H1 (cell line): ENCODE data around the gene RNU4-1. TPM values are rescaled to one million over a fixed set of nuclear protein-coding genes. Genes with fewer than 3 reads are reported as not detected.

ENCODE experiments used
- CTCF ChIA-PET: fragments of 300-600 bp; sonication (Branson Sonifier 250); formaldehyde crosslinking; loops from one replicate; lab custom pipeline; 2021; ENCODE audit not compliant: partially characterized antibody; lab: Charles Lee
- POLR2A ChIA-PET: fragments of 300-600 bp; sonication (Branson Sonifier 250); formaldehyde crosslinking; loops from one replicate; lab custom pipeline; 2021; ENCODE audit warnings: inconsistent platforms; ENCODE audit not compliant: partially characterized antibody; lab: Charles Lee
- DNase-seq, 2 experiments: peaks; one replicate each; pipeline versions ENCODE4 v3.0.0 to v3.0.0-alpha.2; 2010 to 2022; ENCODE audit warnings: low spot score in 2 of 2, low read depth in 1 of 2, mixed read lengths in 1 of 2
- FAIRE-seq: peaks from 2 replicates; lab custom pipeline; 2011; peaks lifted over from hg19 to GRCh38; lab: Jason Lieb, UNC
- H2AFZ ChIP-seq: 2 replicates; pipeline ENCODE4 v1.8.1; 2012; ENCODE audit warnings: low read length, inconsistent platforms
- H2AK5ac ChIP-seq: 2 replicates; pipeline ENCODE4 v1.6.1; 2013; ENCODE audit warnings: low read depth, low read length
- H2BK120ac ChIP-seq: replicated peaks from 2 replicates; pipeline ENCODE3; 2013; ENCODE audit warnings: low read depth, low read length, inconsistent platforms
- H2BK12ac ChIP-seq: 2 replicates; pipeline ENCODE4 v1.6.1; 2013; ENCODE audit warnings: low read depth, low read length
- H2BK15ac ChIP-seq: 2 replicates; pipeline ENCODE4 v1.6.1; 2013; ENCODE audit warnings: low read length
- H2BK20ac ChIP-seq: 2 replicates; pipeline ENCODE4 v1.6.1; 2013; ENCODE audit warnings: low read length
- H2BK5ac ChIP-seq: 2 replicates; pipeline ENCODE4 v1.6.1; 2013; ENCODE audit warnings: low read depth, low read length
- H3K14ac ChIP-seq: 2 replicates; pipeline ENCODE4 v1.6.1; 2013; ENCODE audit warnings: inconsistent platforms; ENCODE audit not compliant: insufficient read length
- H3K18ac ChIP-seq: 2 replicates; pipeline ENCODE4 v1.6.1; 2013; ENCODE audit warnings: low read length; ENCODE audit errors: extremely low read depth
- H3K23ac ChIP-seq: 2 replicates; pipeline ENCODE4 v1.6.1; 2013; ENCODE audit warnings: inconsistent platforms; ENCODE audit not compliant: insufficient read length
- H3K23me2 ChIP-seq: 2 replicates; pipeline ENCODE4 v1.6.1; 2013; ENCODE audit warnings: low read depth, low read length
- H3K27ac ChIP-seq: 2 replicates; pipeline ENCODE4 v1.6.1; 2011; ENCODE audit warnings: low read depth, low read length, inconsistent platforms
- H3K27me3 ChIP-seq, 4 experiments: replicated peaks in 1 of 4; 1 replicate in 1 of 4; 2 replicates in 3 of 4; pipeline versions ENCODE4 v1.6.1 to v1.8.1; 2011 to 2013; ENCODE audit warnings: low read length in 3 of 4, mild to moderate bottlenecking in 3 of 4, inconsistent platforms in 2 of 4, mixed read lengths in 2 of 4, moderate library complexity in 1 of 4; ENCODE audit not compliant: control insufficient read depth in 3 of 4, insufficient read depth in 3 of 4; ENCODE audit errors: extremely low read depth in 1 of 4
- H3K36me3 ChIP-seq, 4 experiments: 2 replicates each; pipeline versions ENCODE4 v1.6.1 to v1.8.1; 2011 to 2013; ENCODE audit warnings: mild to moderate bottlenecking in 4 of 4, low read length in 3 of 4, moderate library complexity in 2 of 4, control low read depth in 1 of 4, inconsistent platforms in 1 of 4; ENCODE audit not compliant: insufficient read depth in 4 of 4, control insufficient read depth in 2 of 4
- H3K4ac ChIP-seq: replicated peaks from 2 replicates; pipeline ENCODE3; 2013; ENCODE audit warnings: low read length, low read depth, mixed read lengths, inconsistent platforms; ENCODE audit not compliant: insufficient read length
- H3K4me1 ChIP-seq, 4 experiments: replicated peaks in 1 of 4; 1 replicate in 1 of 4; 2 replicates in 3 of 4; pipeline versions ENCODE4 v1.6.1 to v1.8.1; 2011 to 2013; ENCODE audit warnings: low read length in 3 of 4, inconsistent platforms in 2 of 4, mixed read lengths in 1 of 4; ENCODE audit not compliant: insufficient read depth in 4 of 4, control insufficient read depth in 3 of 4
- H3K4me2 ChIP-seq, 2 experiments: 2 replicates each; pipeline versions ENCODE4 v1.6.1 to v1.8.1; 2011 to 2013; ENCODE audit warnings: low read depth in 2 of 2, low read length in 2 of 2, control low read depth in 1 of 2, inconsistent platforms in 1 of 2, mild to moderate bottlenecking in 1 of 2; ENCODE audit not compliant: insufficient read depth in 1 of 2
- H3K4me3 ChIP-seq, 4 experiments: fragments of 200-600, 300-600 bp in 1 of 4; sonication (generic), shearing (Covaris generic), sonication (Bioruptor Twin) in 1 of 4; 2 replicates each; pipeline versions ENCODE4 v1.5.1 to v1.8.1; 2011 to 2016; ENCODE audit warnings: low read length in 4 of 4, low read depth in 3 of 4, control low read depth in 2 of 4, inconsistent platforms in 2 of 4, mild to moderate bottlenecking in 2 of 4, mixed read lengths in 1 of 4, moderate library complexity in 1 of 4; ENCODE audit not compliant: insufficient read depth in 2 of 4; ENCODE audit errors: extremely low read depth in 1 of 4
- H3K56ac ChIP-seq: replicated peaks from 2 replicates; pipeline ENCODE3; 2013; ENCODE audit warnings: low read depth, mild to moderate bottlenecking, mixed read lengths, low read length, inconsistent platforms; ENCODE audit not compliant: insufficient read length
- H3K79me1 ChIP-seq: 2 replicates; pipeline ENCODE4 v1.6.1; 2013; ENCODE audit warnings: low read depth, low read length, control low read depth
- H3K79me2 ChIP-seq, 2 experiments: 2 replicates each; pipeline versions ENCODE4 v1.6.1 to v1.8.1; 2012 to 2013; ENCODE audit warnings: low read length in 2 of 2, mild to moderate bottlenecking in 2 of 2, inconsistent platforms in 1 of 2; ENCODE audit not compliant: insufficient read depth in 2 of 2, control insufficient read depth in 1 of 2
- H3K9ac ChIP-seq, 4 experiments: replicated peaks in 1 of 4; 1 replicate in 1 of 4; 2 replicates in 3 of 4; pipeline versions ENCODE4 v1.6.1 to v1.8.1; 2011 to 2013; ENCODE audit warnings: low read depth in 3 of 4, low read length in 3 of 4, control low read depth in 2 of 4, mild to moderate bottlenecking in 2 of 4, moderate library complexity in 2 of 4, inconsistent platforms in 1 of 4; ENCODE audit errors: extremely low read depth in 1 of 4
- H3K9me3 ChIP-seq, 2 experiments: 2 replicates each; pipeline versions ENCODE4 v1.6.1 to v1.8.1; 2012 to 2013; ENCODE audit warnings: mild to moderate bottlenecking in 2 of 2, moderate library complexity in 2 of 2, control low read depth in 1 of 2, inconsistent platforms in 1 of 2, low read depth in 1 of 2, low read length in 1 of 2, mixed read lengths in 1 of 2; ENCODE audit not compliant: insufficient read depth in 2 of 2
- H4K20me1 ChIP-seq, 2 experiments: replicated peaks in 1 of 2; 2 replicates each; pipeline versions ENCODE3 to v1.8.1; 2011 to 2013; ENCODE audit warnings: inconsistent platforms in 2 of 2, low read length in 2 of 2, mild to moderate bottlenecking in 1 of 2; ENCODE audit not compliant: insufficient read depth in 2 of 2, control insufficient read depth in 1 of 2
- H4K5ac ChIP-seq: 2 replicates; pipeline ENCODE4 v1.6.1; 2013; ENCODE audit warnings: low read length, low read depth, mixed read lengths, inconsistent platforms; ENCODE audit not compliant: insufficient read length
- H4K8ac ChIP-seq: 2 replicates; pipeline ENCODE4 v1.8.0; 2013; ENCODE audit warnings: mild to moderate bottlenecking, moderate library complexity, low read length, inconsistent platforms; ENCODE audit not compliant: insufficient read depth; ENCODE audit errors: extremely low read depth
- H4K91ac ChIP-seq: replicated peaks from 2 replicates; pipeline ENCODE3; 2013; ENCODE audit warnings: low read length, mixed read lengths, inconsistent platforms; ENCODE audit not compliant: insufficient read length
- ASH2L ChIP-seq: fragments of 200-600, 300-600 bp; sonication (generic); IDR thresholded peaks from one replicate; pipeline ENCODE4 v1.7.1; 2017; ENCODE audit warnings: low read length
- BCL11A ChIP-seq, 2 experiments: IDR thresholded peaks; one replicate each; pipeline ENCODE4 v1.6.1; 2011; ENCODE audit warnings: low read depth in 2 of 2, low read length in 2 of 2, mild to moderate bottlenecking in 2 of 2
- CTBP2 ChIP-seq: IDR thresholded peaks from 2 replicates; pipeline ENCODE4 v1.7.0; 2011; ENCODE audit warnings: borderline replicate concordance, mild to moderate bottlenecking, moderate library complexity, mixed read lengths, low read length; ENCODE audit not compliant: insufficient read depth, insufficient read length
- EGR1 ChIP-seq: IDR thresholded peaks from 2 replicates; pipeline ENCODE4 v1.6.1; 2011; ENCODE audit warnings: low read depth, low read length, borderline replicate concordance
- EP300 ChIP-seq, 2 experiments: IDR thresholded peaks; 1 replicate in 1 of 2; 2 replicates in 1 of 2; pipeline ENCODE4 v1.6.1; 2011 to 2012; ENCODE audit warnings: low read depth in 2 of 2, low read length in 2 of 2, mild to moderate bottlenecking in 2 of 2, borderline replicate concordance in 1 of 2, inconsistent platforms in 1 of 2, moderate library complexity in 1 of 2
- EZH2 ChIP-seq: fragments of 200-600 bp; sonication (generic); IDR thresholded peaks from 2 replicates; pipeline ENCODE4 v1.7.1; 2012; ENCODE audit warnings: low read depth, mild to moderate bottlenecking, moderate library complexity, low read length, inconsistent platforms; ENCODE audit not compliant: severe bottlenecking
- JUND ChIP-seq: IDR thresholded peaks from 2 replicates; pipeline ENCODE4 v1.6.1; 2011; ENCODE audit warnings: mild to moderate bottlenecking, improper control_type of control experiment, low read length
- KDM5A ChIP-seq: fragments of 200-600 bp; IDR thresholded peaks from 2 replicates; pipeline ENCODE4 v1.7.1; 2012; ENCODE audit warnings: mild to moderate bottlenecking, low read length, inconsistent platforms, mixed read lengths
- MAFK ChIP-seq: IDR thresholded peaks from 2 replicates; pipeline ENCODE4 v1.6.1; 2012; ENCODE audit warnings: low read depth, mild to moderate bottlenecking, improper control_type of control experiment, low read length
- SIN3A ChIP-seq, 2 experiments: IDR thresholded peaks in 1 of 2; conservative IDR thresholded peaks in 1 of 2; 2 replicates each; pipeline ENCODE4 v1.6.1; 2011 to 2012; ENCODE audit warnings: low read length in 2 of 2, improper control_type of control experiment in 1 of 2, low read depth in 1 of 2, mild to moderate bottlenecking in 1 of 2
- SP4 ChIP-seq: IDR thresholded peaks from 2 replicates; pipeline ENCODE4 v1.6.1; 2012; ENCODE audit warnings: low read length, inconsistent platforms
- TAF7 ChIP-seq: optimal IDR thresholded peaks from 2 replicates; pipeline ENCODE3; 2011; ENCODE audit warnings: low read depth, mild to moderate bottlenecking, inconsistent platforms, low read length, moderate library complexity, borderline replicate concordance
- TEAD4 ChIP-seq: IDR thresholded peaks from 2 replicates; pipeline ENCODE4 v1.6.1; 2012; ENCODE audit warnings: low read depth, low read length, inconsistent platforms, mixed read lengths
- YY1 ChIP-seq: IDR thresholded peaks from 2 replicates; pipeline ENCODE4 v1.6.1; 2011; ENCODE audit warnings: low read depth, mild to moderate bottlenecking, low read length
- WGBS, 2 experiments: shearing (Covaris generic) in 1 of 2; methylation state at CpG; one replicate each; pipeline versions ENCODE4 v1.1.6 to v1.1.7; 2013 to 2015; ENCODE audit warnings: low lambda C conversion rate in 2 of 2, mixed read lengths in 2 of 2, inconsistent platforms in 1 of 2, low coverage in 1 of 2, missing lambda C conversion rate in 1 of 2; ENCODE audit not compliant: insufficient replicate concordance in 2 of 2, insufficient coverage in 1 of 2, insufficient read length in 1 of 2; ENCODE audit errors: extremely low coverage in 1 of 2, missing lambda C conversion rate in 1 of 2; 5-methylcytosine and 5-hydroxymethylcytosine counted together
- polyA plus RNA-seq, 7 experiments: library from polyadenylated mRNA; depleted of rRNA in 3 of 7; stranded (reverse) in 5 of 7; unstranded in 2 of 7; fragments of >200 nt in 5 of 7; fragments of 200-250 nt in 2 of 7; gene quantifications; 1 replicate in 5 of 7; 2 replicates in 1 of 7; 4 replicates in 1 of 7; pipeline versions ENCODE4 v1.2.1 to v1.2.3, GENCODE V29; 2011 to 2013; ENCODE audit warnings: missing spikeins in 2 of 7, mixed read lengths in 2 of 7
- total RNA-seq: library from RNA; stranded (reverse); fragmentation: NEBNext Ultra II Directional; extraction: Animal tissue kit (Norgen Biotek cat#: 25700); gene quantifications from 2 replicates; pipeline ENCODE4 v1.2.1, GENCODE V29; 2021

RNU4-1 gene
- total and polyA plus RNA-seq, 2 of the 8 experiments (the other 6 are each of a cell fraction or from before 2014, with no cell fraction given): under 0.01 to 1,424 TPM

DNA sequence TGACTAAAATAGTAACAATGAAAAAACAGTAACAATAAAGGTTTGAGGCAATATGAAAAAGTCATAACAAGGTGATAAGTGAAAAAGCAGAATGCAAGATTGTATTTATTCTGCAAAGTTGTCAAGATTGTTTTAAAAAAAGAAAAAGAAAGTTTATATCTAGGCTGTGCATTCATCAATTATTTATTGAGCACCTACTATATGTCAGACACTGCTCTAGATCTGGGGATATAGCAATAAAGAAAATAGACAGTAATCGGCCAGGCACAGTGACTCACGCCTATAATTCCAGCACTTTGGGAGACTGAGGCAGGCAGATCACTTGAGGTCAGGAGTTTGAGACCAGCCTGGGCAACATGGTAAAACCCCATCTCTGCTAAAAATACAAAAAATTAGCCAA lies 30.7 kb upstream of the RNU4-1 start:
- Histone ChIP-seq H2AFZ (no peak overlapping the region), H3K4me1 (peaks cover 0 to 1% (median 0%) of the 10 kb centered on the region in 4 experiments; a peak in 1 of 7 replicates), H3K23me2 (no peaks in the 10 kb centered on the region), H3K18ac (no peak overlapping the region), H3K79me1 (no peaks in the 10 kb centered on the region), H3K4me3 (no peak overlapping the region), H3K56ac (no peak overlapping the region), H3K79me2 (no peaks in the 10 kb centered on the region), H2BK15ac (no peak overlapping the region), H3K36me3 (no peaks in the 10 kb centered on the region), H3K9me3 (no peaks in the 10 kb centered on the region), H3K14ac (no peak overlapping the region), H3K9ac (no peak overlapping the region), H3K27me3 (no peaks in the 10 kb centered on the region), H3K23ac (no peak overlapping the region), H2BK5ac (no peak overlapping the region), H2AK5ac (no peak overlapping the region), H2BK120ac (no peak overlapping the region), H3K4me2 (no peak overlapping the region), H4K20me1 (no peaks in the 10 kb centered on the region), H4K8ac (no peak overlapping the region), H3K27ac (no peak overlapping the region), H3K4ac (no peak overlapping the region), H2BK20ac (no peak overlapping the region), H2BK12ac (no peak overlapping the region), H4K5ac (no peak overlapping the region), H4K91ac (no peak overlapping the region)
- no peak for FAIRE-seq
- 86% methylated on average over 2 of the region's 2 CpGs; no CpG with 5 or more reads in 1 of the 2 experiments for WGBS, 2 experiments
- DNase-seq: no peak
- POLR2A ChIA-PET: interaction anchor here (0.6 to 1.7 kb wide), 5 partner anchors 12 to 144 kb away, joined by 3 to 6 read pairs (median 3); no protein-coding TSS in a partner anchor
- CTCF ChIA-PET: interaction anchor here (0.6 to 6.6 kb wide), 11 partner anchors 9 to 648 kb away, joined by 3 to 61 read pairs (median 5); no protein-coding TSS in a partner anchor
- no peak for TF ChIP-seq EP300 (IDR thresholded peaks at IDR 0.05; ENCODE audit: borderline replicate concordance in 1 of 2, low read depth in 2 of 2, low read length in 2 of 2)
- TF ChIP-seq BCL11A (IDR thresholded peaks at IDR 0.05; ENCODE audit: low read depth in 2 of 2, low read length in 2 of 2): no peak
- TF ChIP-seq SIN3A (conservative IDR thresholded peaks at IDR 0.05 in 1 of 2, IDR thresholded peaks at IDR 0.05 in 1 of 2; ENCODE audit: low read depth in 1 of 2, low read length in 2 of 2): no peak
- no peak for TF ChIP-seq ASH2L
- no peak for TF ChIP-seq EGR1
- TF ChIP-seq TAF7: no peak
- TF ChIP-seq YY1: no peak
- TF ChIP-seq MAFK: no peak
- TF ChIP-seq CTBP2: no peak
- no peak for TF ChIP-seq TEAD4
- no peak for TF ChIP-seq EZH2
- no peak for TF ChIP-seq SP4
- TF ChIP-seq KDM5A: no peak
- TF ChIP-seq JUND: no peak
